Measurements from ENCODE around the gene SPAG16. TPM values are rescaled to one million over a fixed set of nuclear protein-coding genes. Genes with fewer than 3 reads are reported as not detected.

The SPAG16 gene
- total and polyA plus RNA-seq, 2 of the 13 experiments (the other 11 are each of a cell fraction or from before 2014, with no cell fraction given) = 9.6 to 26.5 TPM

DNA sequence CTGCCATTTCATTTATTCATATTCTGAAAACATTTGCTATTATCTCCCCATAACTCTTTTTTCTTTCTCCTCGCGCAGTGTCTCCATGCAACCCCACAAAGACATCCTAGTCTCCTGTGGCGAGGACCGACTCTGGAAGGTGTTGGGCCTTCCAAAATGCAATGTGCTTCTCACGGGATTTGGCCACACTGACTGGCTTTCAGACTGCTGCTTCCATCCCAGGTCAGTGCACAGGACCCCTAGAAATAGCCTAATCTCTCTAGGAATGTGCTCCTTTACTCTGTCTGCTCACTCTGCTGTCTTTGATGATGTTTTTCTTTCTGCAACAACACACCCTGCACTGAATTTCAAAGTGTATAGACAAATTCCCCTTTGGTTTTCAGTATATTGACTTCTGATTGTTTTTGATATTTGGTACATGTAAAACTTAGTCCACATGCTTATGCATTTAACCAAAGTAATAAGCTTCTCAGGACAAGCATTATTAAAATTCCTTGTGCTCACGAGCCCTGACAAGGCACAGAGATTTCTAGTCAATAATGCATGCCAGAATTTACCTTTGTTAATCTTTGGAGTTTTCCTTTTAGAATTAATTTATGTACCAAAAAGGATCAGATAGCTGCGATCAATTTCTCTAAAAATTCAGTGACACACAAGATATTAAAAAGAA lies 578.3 kb downstream of the SPAG16 start:
- POLR2A ChIA-PET = no interaction called here

More for the DNA sequence above, 578.3 kb downstream of the SPAG16 start:
- CTCF ChIA-PET (ENCODE audit: low intra/inter-chr PET ratio, low total read pairs) = no interaction called here
- no peaks in the 10 kb centered on the region for H3K27me3 ChIP-seq (ENCODE audit: control insufficient read depth in 1 of 2, insufficient read depth in 2 of 2, low read length in 2 of 2)
- FAIRE-seq = no peak
- H3K4me2 ChIP-seq (ENCODE audit: low read depth, low read length) = no peak overlapping the region
- no peak for ATAC-seq
- no peak overlapping the region for H3K4me3 ChIP-seq (replicated peaks in 1 of 3; ENCODE audit: insufficient read depth in 1 of 3, low read depth in 2 of 3, low read length in 3 of 3)
- no peak for DNase-seq (ENCODE audit: low spot score)
- in situ Hi-C loops (cut with HindIII; ENCODE audit: extremely low pct_ligation_motif_present, low pct_unique_long_range_greater_than_20kb) (no loop called here), intact Hi-C loops (cut with micrococcal nuclease; ENCODE audit: unreplicated experiment) (no loop called here)
- H3K36me3 ChIP-seq (replicated peaks in 1 of 2; ENCODE audit: control insufficient read depth in 1 of 2, insufficient read depth in 2 of 2, low read length in 2 of 2) = no peaks in the 10 kb centered on the region
- no peaks in the 10 kb centered on the region for H4K20me1 ChIP-seq (ENCODE audit: insufficient read depth, low read length)
- H3K4me1 ChIP-seq (ENCODE audit: insufficient read depth, low read length) = no peaks in the 10 kb centered on the region
- H3K27ac ChIP-seq (ENCODE audit: extremely low read length, insufficient read depth, low read length) = no peak overlapping the region
- no peaks in the 10 kb centered on the region for H3K9me3 ChIP-seq (ENCODE audit: low read length)
- TF ChIP-seq DMAP1 (CRISPR knock-in tag; IDR thresholded peaks at IDR 0.05) = no peak
- no peak for TF ChIP-seq PITX1 (CRISPR knock-in tag; IDR thresholded peaks at IDR 0.05)
- TF ChIP-seq TGIF2 (CRISPR knock-in tag; IDR thresholded peaks at IDR 0.05) = no peak
- no peak for TF ChIP-seq EED (CRISPR knock-in tag; IDR thresholded peaks at IDR 0.05)
- TF ChIP-seq PLRG1 (conservative IDR thresholded peaks at IDR 0.05) = no peak
- TF ChIP-seq, protein P1, sequence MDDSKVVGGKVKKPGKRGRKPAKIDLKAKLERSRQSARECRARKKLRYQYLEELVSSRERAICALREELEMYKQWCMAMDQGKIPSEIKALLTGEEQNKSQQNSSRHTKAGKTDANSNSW (CRISPR knock-in tag; IDR thresholded peaks at IDR 0.05; ENCODE audit: borderline replicate concordance) = no peak
- TF ChIP-seq, protein P2, sequence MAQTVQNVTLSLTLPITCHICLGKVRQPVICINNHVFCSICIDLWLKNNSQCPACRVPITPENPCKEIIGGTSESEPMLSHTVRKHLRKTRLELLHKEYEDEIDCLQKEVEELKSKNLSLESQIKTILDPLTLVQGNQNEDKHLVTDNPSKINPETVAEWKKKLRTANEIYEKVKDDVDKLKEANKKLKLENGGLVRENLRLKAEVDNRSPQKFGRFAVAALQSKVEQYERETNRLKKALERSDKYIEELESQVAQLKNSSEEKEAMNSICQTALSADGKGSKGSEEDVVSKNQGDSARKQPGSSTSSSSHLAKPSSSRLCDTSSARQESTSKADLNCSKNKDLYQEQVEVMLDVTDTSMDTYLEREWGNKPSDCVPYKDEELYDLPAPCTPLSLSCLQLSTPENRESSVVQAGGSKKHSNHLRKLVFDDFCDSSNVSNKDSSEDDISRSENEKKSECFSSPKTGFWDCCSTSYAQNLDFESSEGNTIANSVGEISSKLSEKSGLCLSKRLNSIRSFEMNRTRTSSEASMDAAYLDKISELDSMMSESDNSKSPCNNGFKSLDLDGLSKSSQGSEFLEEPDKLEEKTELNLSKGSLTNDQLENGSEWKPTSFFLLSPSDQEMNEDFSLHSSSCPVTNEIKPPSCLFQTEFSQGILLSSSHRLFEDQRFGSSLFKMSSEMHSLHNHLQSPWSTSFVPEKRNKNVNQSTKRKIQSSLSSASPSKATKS (CRISPR knock-in tag; IDR thresholded peaks at IDR 0.05) = no peak
- TF ChIP-seq ARNT (IDR thresholded peaks at IDR 0.05) = no peak
- TF ChIP-seq ZNF510 (CRISPR knock-in tag; IDR thresholded peaks at IDR 0.05; ENCODE audit: low read depth) = no peak
- TF ChIP-seq NAIF1 (CRISPR knock-in tag; IDR thresholded peaks at IDR 0.05; ENCODE audit: borderline replicate concordance) = no peak
- TF ChIP-seq ZNF605 (CRISPR knock-in tag; IDR thresholded peaks at IDR 0.05) = no peak
- TF ChIP-seq SNAI1 (CRISPR knock-in tag; IDR thresholded peaks at IDR 0.05; ENCODE audit: borderline replicate concordance) = no peak
- no peak for TF ChIP-seq BRCA1 (CRISPR knock-in tag; IDR thresholded peaks at IDR 0.05)
- 32% methylated on average over 7 of the region's 7 CpGs for WGBS (ENCODE audit: low lambda C conversion rate)
- H3K79me2 ChIP-seq (ENCODE audit: insufficient read depth, low read length) = no peaks in the 10 kb centered on the region
- no peak overlapping the region for H2AFZ ChIP-seq (ENCODE audit: low read length)
- no peak overlapping the region for H3K9ac ChIP-seq (ENCODE audit: insufficient read depth, low read depth, low read length)
- no TSS peak for BruUV-seq (replicated peaks)
